HG02852 (cell line): ENCODE results near the gene RFTN1.
"Not testable (repeated sequence)": the region's sequence is repeated elsewhere in the genome, so short reads cannot be mapped to it uniquely, and the experiment has no call there.

Experiments
- ATAC-seq: cut with Tn5 transposase; IDR thresholded peaks from one replicate; pipeline ENCODE4 v1.9.1; 2021; ENCODE audit warnings: mild to moderate bottlenecking, moderate library complexity; ENCODE audit not compliant: unreplicated experiment

Gene RFTN1

GRCh38 chr3:16311960-16312451 is 201.5 kb downstream of the RFTN1 start:
- peak; percentile 66 for ATAC-seq

GRCh38 chr3:16310486-16310885 is 203.0 kb downstream of the RFTN1 start:
- not testable (repeated sequence) for ATAC-seq

GRCh38 chr3:16309558-16309957 is 203.9 kb downstream of the RFTN1 start:
- peak; percentile 79 for ATAC-seq

- ATAC-seq: no peak
Observed at GRCh38 chr3:16308727-16309126, 204.8 kb downstream of the RFTN1 start.

GRCh38 chr3:16307832-16308531 is 205.5 kb downstream of the RFTN1 start:
- no peak for ATAC-seq

GRCh38 chr3:16305111-16305541 is 208.4 kb downstream of the RFTN1 start:
- ATAC-seq: no peak

- ATAC-seq: no peak
Observed at GRCh38 chr3:16304061-16305010, 209.2 kb downstream of the RFTN1 start.

- ATAC-seq: no peak
Observed at GRCh38 chr3:16303037-16303575, 210.4 kb downstream of the RFTN1 start.

GRCh38 chr3:16302082-16302631 is 211.3 kb downstream of the RFTN1 start:
- no peak for ATAC-seq

- no peak for ATAC-seq
Observed at GRCh38 chr3:16301507-16301906, 212.0 kb downstream of the RFTN1 start.

GRCh38 chr3:16300881-16301359 is 212.6 kb downstream of the RFTN1 start:
- ATAC-seq: peak; percentile 60

- ATAC-seq: peak; percentile 55
Observed at GRCh38 chr3:16300307-16300706, 213.2 kb downstream of the RFTN1 start.

- ATAC-seq: no peak
Observed at GRCh38 chr3:16299746-16300145, 213.8 kb downstream of the RFTN1 start.

- no peak for ATAC-seq
Observed at GRCh38 chr3:16298891-16299290, 214.6 kb downstream of the RFTN1 start.

GRCh38 chr3:16297997-16298885 is 215.3 kb downstream of the RFTN1 start:
- ATAC-seq: no peak

- ATAC-seq: no peak
Observed at GRCh38 chr3:16295298-16295890, 218.1 kb downstream of the RFTN1 start.

- ATAC-seq: no peak
Observed at GRCh38 chr3:16294844-16295243, 218.7 kb downstream of the RFTN1 start.

GRCh38 chr3:16290827-16291196 is 222.7 kb downstream of the RFTN1 start:
- no peak for ATAC-seq

GRCh38 chr3:16290007-16290826 is 223.3 kb downstream of the RFTN1 start:
- no peak for ATAC-seq
